H9 (cell line): ENCODE data around the gene GCG. TPM values are rescaled to one million over a fixed set of nuclear protein-coding genes. Genes with fewer than 3 reads are reported as not detected.

Experiments
- DNase-seq: peaks from one replicate; pipeline ENCODE4 v3.0.0-alpha.2; 2017
- H2AFZ ChIP-seq: one replicate; pipeline ENCODE4 v1.6.1; 2013; ENCODE audit warnings: mild to moderate bottlenecking, low read length, control low read depth, moderate library complexity
- H2AK5ac ChIP-seq: 2 replicates; pipeline ENCODE4 v1.6.1; 2013; ENCODE audit warnings: low read length, control low read depth, mixed read lengths; ENCODE audit not compliant: insufficient read length
- H2BK120ac ChIP-seq: one replicate; pipeline ENCODE4 v1.6.1; 2013; ENCODE audit warnings: low read depth, mild to moderate bottlenecking, low read length, control low read depth, inconsistent platforms; ENCODE audit not compliant: poor library complexity, severe bottlenecking
- H2BK12ac ChIP-seq: 2 replicates; pipeline ENCODE4 v1.6.1; 2013; ENCODE audit warnings: low read length, control low read depth, mixed read lengths, low read depth; ENCODE audit not compliant: insufficient read length
- H2BK15ac ChIP-seq: 2 replicates; pipeline ENCODE4 v1.6.1; 2013; ENCODE audit warnings: low read depth, low read length, control low read depth
- H2BK20ac ChIP-seq: one replicate; pipeline ENCODE4 v1.6.1; 2013; ENCODE audit warnings: low read depth, mild to moderate bottlenecking, low read length, control low read depth, inconsistent platforms; ENCODE audit not compliant: poor library complexity, severe bottlenecking
- H2BK5ac ChIP-seq: 2 replicates; pipeline ENCODE4 v1.6.1; 2013; ENCODE audit warnings: low read length, control low read depth, mixed read lengths; ENCODE audit not compliant: insufficient read length
- H3K14ac ChIP-seq: 2 replicates; pipeline ENCODE4 v1.6.1; 2013; ENCODE audit warnings: low read length, control low read depth; ENCODE audit not compliant: insufficient read depth
- H3K18ac ChIP-seq: 2 replicates; pipeline ENCODE4 v1.6.1; 2013; ENCODE audit warnings: low read depth, mild to moderate bottlenecking, mixed read lengths, low read length, control low read depth; ENCODE audit not compliant: insufficient read length
- H3K23ac ChIP-seq: 2 replicates; pipeline ENCODE4 v1.6.1; 2013; ENCODE audit warnings: low read length, control low read depth, mixed read lengths, low read depth; ENCODE audit not compliant: insufficient read length
- H3K23me2 ChIP-seq: 2 replicates; pipeline ENCODE4 v1.6.1; 2013; ENCODE audit warnings: low read depth, mild to moderate bottlenecking, mixed read lengths, low read length, control low read depth; ENCODE audit not compliant: insufficient read length, poor library complexity, severe bottlenecking
- H3K27ac ChIP-seq: 2 replicates; pipeline ENCODE4 v1.5.1; 2013; ENCODE audit warnings: low read length, control low read depth, mixed read lengths, low read depth; ENCODE audit not compliant: insufficient read length
- H3K27me3 ChIP-seq: 2 replicates; pipeline ENCODE4 v1.6.1; 2013; ENCODE audit warnings: low read length, control low read depth, inconsistent platforms; ENCODE audit not compliant: insufficient read depth
- H3K4ac ChIP-seq: 2 replicates; pipeline ENCODE4 v1.6.1; 2013; ENCODE audit warnings: low read depth, mild to moderate bottlenecking, control low read depth, inconsistent platforms, low read length, moderate library complexity
- H3K4me1 ChIP-seq: 2 replicates; pipeline ENCODE4 v1.6.1; 2013; ENCODE audit warnings: low read length, control low read depth, inconsistent platforms; ENCODE audit not compliant: insufficient read depth
- H3K4me2 ChIP-seq: 2 replicates; pipeline ENCODE4 v1.6.1; 2013; ENCODE audit warnings: low read length, control low read depth, mixed read lengths; ENCODE audit not compliant: insufficient read length, insufficient read depth
- H3K56ac ChIP-seq: 2 replicates; pipeline ENCODE4 v1.6.1; 2013; ENCODE audit warnings: low read depth, mild to moderate bottlenecking, mixed read lengths, low read length, control low read depth; ENCODE audit not compliant: insufficient read length
- H3K79me1 ChIP-seq: 2 replicates; pipeline ENCODE4 v1.6.1; 2013; ENCODE audit warnings: low read depth, mild to moderate bottlenecking, moderate library complexity, low read length, control low read depth, inconsistent platforms; ENCODE audit not compliant: insufficient read depth, poor library complexity, severe bottlenecking
- H3K79me2 ChIP-seq: 2 replicates; pipeline ENCODE4 v1.6.1; 2013; ENCODE audit warnings: low read length, control low read depth, inconsistent platforms; ENCODE audit not compliant: insufficient read depth
- H3K9ac ChIP-seq: 2 replicates; pipeline ENCODE4 v1.6.1; 2013; ENCODE audit warnings: low read length, control low read depth, mixed read lengths; ENCODE audit not compliant: insufficient read length; ENCODE audit errors: extremely low read depth
- H3K9me3 ChIP-seq: one replicate; pipeline ENCODE4 v1.6.1; 2013; ENCODE audit warnings: low read depth, low read length, inconsistent platforms; ENCODE audit not compliant: control insufficient read depth
- H3T11ph ChIP-seq: one replicate; pipeline ENCODE4 v1.6.1; 2013; ENCODE audit warnings: mild to moderate bottlenecking, low read length, control low read depth, inconsistent platforms
- H4K20me1 ChIP-seq: one replicate; pipeline ENCODE4 v1.6.1; 2013; ENCODE audit not compliant: control insufficient read depth, insufficient read length, insufficient read depth
- H4K5ac ChIP-seq: 2 replicates; pipeline ENCODE4 v1.6.1; 2013; ENCODE audit warnings: low read depth, mild to moderate bottlenecking, mixed read lengths, low read length, control low read depth; ENCODE audit not compliant: insufficient read length
- H4K8ac ChIP-seq: replicated peaks from 2 replicates; pipeline ENCODE4 v1.6.1; 2013; ENCODE audit warnings: low read length, control low read depth, mixed read lengths, low read depth; ENCODE audit not compliant: insufficient read length
- H4K91ac ChIP-seq: 2 replicates; pipeline ENCODE4 v1.6.1; 2013; ENCODE audit warnings: low read depth, mild to moderate bottlenecking, moderate library complexity, mixed read lengths, low read length, control low read depth; ENCODE audit not compliant: insufficient read length
- H3K27ac Mint-ChIP-seq, 3 experiments: 2 replicates in 2 of 3; 3 replicates in 1 of 3; pipeline ENCODE4 v1.8.0; 2020 to 2021; ENCODE audit warnings: mixed read lengths in 3 of 3, mild to moderate bottlenecking in 1 of 3, moderate library complexity in 1 of 3
- H3K27me3 Mint-ChIP-seq: 2 replicates; pipeline ENCODE4 v1.8.0; 2021; ENCODE audit warnings: low read depth, mild to moderate bottlenecking, moderate library complexity, mixed read lengths
- H3K36me3 Mint-ChIP-seq, 3 experiments: 2 replicates in 2 of 3; 3 replicates in 1 of 3; pipeline ENCODE4 v1.8.0; 2020 to 2021; ENCODE audit warnings: low read depth in 3 of 3, mixed read lengths in 3 of 3; ENCODE audit not compliant: insufficient read depth in 1 of 3
- H3K4me1 Mint-ChIP-seq, 2 experiments: 2 replicates each; pipeline ENCODE4 v1.8.0; 2020; ENCODE audit warnings: mixed read lengths in 2 of 2
- H3K4me3 Mint-ChIP-seq, 2 experiments: 2 replicates in 1 of 2; 3 replicates in 1 of 2; pipeline ENCODE4 v1.8.0; 2020 to 2021; ENCODE audit warnings: mild to moderate bottlenecking in 2 of 2, mixed read lengths in 2 of 2, moderate library complexity in 1 of 2
- H3K9me3 Mint-ChIP-seq, 2 experiments: 2 replicates in 1 of 2; 3 replicates in 1 of 2; pipeline ENCODE4 v1.8.0; 2020; ENCODE audit warnings: mild to moderate bottlenecking in 2 of 2, mixed read lengths in 2 of 2, moderate library complexity in 1 of 2
- CTCF ChIP-seq: fragments of 200-600 bp; sonication (generic); conservative IDR thresholded peaks from 3 replicates; pipeline ENCODE4 v1.8.0; 2021; ENCODE audit warnings: antibody characterized with exemption, mild to moderate bottlenecking
- WGBS: extraction: QIAGEN DNeasy Blood & Tissue Kit; methylation state at CpG from one replicate; pipeline ENCODE4 v1.1.7; 2013; ENCODE audit warnings: missing lambda C conversion rate, low lambda C conversion rate, mixed read lengths; ENCODE audit not compliant: insufficient read length; ENCODE audit errors: extremely low coverage; 5-methylcytosine and 5-hydroxymethylcytosine counted together
- total RNA-seq: library from RNA; stranded (reverse); gene quantifications from 2 replicates; pipeline ENCODE4 v1.2.1, GENCODE V29; 2021

Gene GCG
- total RNA-seq, 1 experiment from 2014 or later = not detected

DNA sequence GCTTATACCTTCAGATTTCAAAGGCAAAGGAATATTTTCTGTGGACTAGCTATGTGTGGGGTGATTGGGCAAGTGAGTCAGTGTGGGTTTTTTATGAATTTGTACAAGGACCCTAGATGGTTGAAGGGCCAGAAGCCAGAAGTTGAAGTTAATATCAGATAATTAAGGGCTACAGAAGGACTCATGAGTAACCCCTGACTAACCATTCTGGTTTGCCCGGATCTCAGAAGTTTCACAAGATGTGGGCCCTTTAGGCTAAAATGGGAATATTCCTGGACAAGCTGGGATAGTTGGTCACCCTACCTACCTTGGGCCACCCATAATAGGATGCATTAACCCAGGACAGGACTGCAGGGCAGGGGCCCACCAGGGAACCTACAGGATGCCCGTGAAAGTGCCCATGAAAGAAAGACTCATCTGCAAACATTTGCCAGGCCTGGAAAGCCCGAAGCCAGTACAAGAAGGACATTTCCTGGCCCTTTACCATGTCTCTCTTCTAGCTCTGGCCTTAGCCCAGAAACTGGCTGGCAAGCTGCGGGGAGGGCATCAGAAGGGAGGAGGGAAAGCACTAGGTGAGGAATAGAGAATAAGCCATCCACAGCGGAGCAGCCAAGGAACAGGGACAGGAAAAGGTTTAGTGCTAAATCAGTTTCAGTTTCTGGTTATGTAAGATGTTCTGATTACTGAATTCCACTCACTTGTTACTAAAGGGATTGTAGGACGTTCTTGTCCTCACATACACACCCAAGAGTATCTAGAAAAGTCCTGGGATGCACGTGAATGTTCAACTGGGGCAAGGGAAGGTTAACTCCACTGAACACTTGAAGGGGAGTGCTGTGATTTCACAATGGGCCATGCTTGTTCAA is 33.6 kb downstream of the GCG start:
- Histone ChIP-seq H4K5ac (no peak overlapping the region), H3K9me3 (no peaks in the 10 kb centered on the region), H3K27me3 (no peaks in the 10 kb centered on the region), H2BK15ac (no peak overlapping the region), H3K14ac (no peak overlapping the region), H4K91ac (no peak overlapping the region), H3K4me1 (peaks cover 3% of the 10 kb centered on the region; the same call in 1 of the 2 replicates), H3K56ac (no peak overlapping the region), H2BK20ac (no peak overlapping the region), H3K79me2 (no peaks in the 10 kb centered on the region), H2BK120ac (no peak overlapping the region), H4K8ac (no peak overlapping the region), H3K23me2 (no peaks in the 10 kb centered on the region), H3K23ac (no peak overlapping the region), H2AK5ac (no peak overlapping the region), H2BK12ac (no peak overlapping the region), H3K27ac (no peak overlapping the region), H3K18ac (no peak overlapping the region), H2AFZ (no peak overlapping the region), H3K4ac (no peak overlapping the region), H3T11ph (no peak overlapping the region), H3K9ac (no peak overlapping the region), H2BK5ac (no peak overlapping the region), H3K79me1 (no peaks in the 10 kb centered on the region), H3K4me2 (no peak overlapping the region), H4K20me1 (no peaks in the 10 kb centered on the region)
- Mint-ChIP-seq H3K9me3 (peaks cover 8 to 14% of the 10 kb centered on the region in 2 experiments), H3K27me3 (no peaks in the 10 kb centered on the region), H3K4me1 (peaks cover 6% of the 10 kb centered on the region in 2 experiments), H3K27ac (no peak overlapping the region; a peak in 1 of 7 replicates), H3K36me3 (peaks cover 4 to 12% (median 9%) of the 10 kb centered on the region in 3 experiments; a peak in 6 of 7 replicates), H3K4me3 (no peak overlapping the region)
- no CpG with 5 or more reads among the region's 7 CpGs for WGBS
- TF ChIP-seq CTCF = no peak
- DNase-seq = no peak
